Left lobe of liver (tissue), 2 donors: ENCODE measurements around the gene LAMA4. TPM values are rescaled to one million over a fixed set of nuclear protein-coding genes. Genes with fewer than 3 reads are reported as not detected.
A peak's percentile ranks its signal among the peaks of the same experiment; 100 is the strongest.
"Not testable (repeated sequence)": the region's sequence is repeated elsewhere in the genome, so short reads cannot be mapped to it uniquely, and the experiment has no call there.

Source experiments
- ATAC-seq: fragments of 200-7000 bp; cut with Tn5 transposase; one replicate; pipeline ENCODE4 v1.9.1; 2020; ENCODE audit warnings: mild to moderate bottlenecking, moderate library complexity
- DNase-seq: peaks from one replicate; pipeline ENCODE4 v3.0.0-alpha.2; 2020; ENCODE audit warnings: low spot score
- total RNA-seq: library from RNA; stranded (reverse); gene quantifications from one replicate; pipeline ENCODE4 v1.2.1, GENCODE V29; 2021
- donor health status: DM: no; HTN: no; CAD: no; lungs with moderate emphysema.
- donor health status: DM: no; HTN: yes; CAD: no.

The LAMA4 gene
- total RNA-seq, 1 donor from 2014 or later, result 2.8 TPM

DNA sequence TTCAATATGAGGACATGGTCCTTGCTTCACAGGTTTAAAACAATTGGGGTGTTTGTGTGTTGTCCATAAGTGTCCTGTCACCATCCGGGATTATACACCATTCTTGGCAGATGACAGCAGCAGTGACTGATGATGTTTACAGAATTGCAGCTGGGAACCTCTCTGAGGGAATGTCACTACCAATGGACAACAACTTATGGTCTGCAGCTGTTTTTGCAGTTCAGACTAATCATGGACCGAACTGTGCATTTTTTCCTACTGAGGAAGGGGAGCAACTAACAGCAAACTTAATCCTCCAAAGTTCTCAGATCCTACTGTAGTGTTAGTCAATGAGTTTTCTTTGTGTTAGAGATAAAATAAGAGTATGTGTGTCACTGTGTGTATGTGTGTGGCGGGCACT lies 140.9 kb downstream of the LAMA4 start:
- peak; percentile 27 for ATAC-seq
- DNase-seq, result no peak

DNA sequence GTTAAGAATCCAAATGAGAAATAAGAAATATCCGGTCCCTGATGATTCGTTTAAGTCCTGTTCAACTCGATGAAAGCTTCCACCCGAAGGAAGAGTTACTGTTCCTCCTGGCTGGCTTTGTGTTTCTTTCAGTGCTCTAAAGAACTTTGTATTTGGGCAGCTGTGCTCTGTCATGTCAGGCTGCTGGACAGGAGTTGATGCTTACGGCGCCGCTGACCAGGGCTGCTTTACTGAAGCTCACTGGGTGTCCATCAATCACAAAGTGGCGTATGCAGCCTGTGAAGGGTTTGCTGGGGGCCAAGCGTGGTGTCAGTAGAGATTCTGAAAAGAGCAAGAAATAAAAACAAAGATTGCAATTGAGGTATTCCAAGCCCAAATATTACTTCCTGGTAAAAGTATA lies 145.1 kb downstream of the LAMA4 start:
- no peak for ATAC-seq
- DNase-seq, result no peak

DNA sequence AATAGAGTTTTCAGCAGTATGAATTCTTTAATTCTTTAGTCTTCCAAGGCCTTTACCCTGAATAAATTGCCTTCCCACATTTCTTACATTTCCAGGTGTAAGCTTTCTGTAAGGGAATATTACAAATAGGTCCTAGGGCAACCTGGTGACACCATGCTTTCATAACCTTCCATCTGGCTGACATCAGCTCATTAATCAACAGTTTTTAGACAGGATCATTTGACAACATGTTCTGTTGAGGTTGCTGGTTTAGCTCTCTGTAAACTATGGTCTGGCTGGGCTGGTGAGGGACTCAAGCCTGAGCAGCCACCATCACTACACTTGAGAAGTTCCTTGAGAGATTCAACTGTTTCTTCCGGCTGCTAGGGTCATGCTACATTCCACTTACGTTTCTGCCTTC lies 147.8 kb downstream of the LAMA4 start:
- no peak for DNase-seq
- no peak for ATAC-seq

DNA sequence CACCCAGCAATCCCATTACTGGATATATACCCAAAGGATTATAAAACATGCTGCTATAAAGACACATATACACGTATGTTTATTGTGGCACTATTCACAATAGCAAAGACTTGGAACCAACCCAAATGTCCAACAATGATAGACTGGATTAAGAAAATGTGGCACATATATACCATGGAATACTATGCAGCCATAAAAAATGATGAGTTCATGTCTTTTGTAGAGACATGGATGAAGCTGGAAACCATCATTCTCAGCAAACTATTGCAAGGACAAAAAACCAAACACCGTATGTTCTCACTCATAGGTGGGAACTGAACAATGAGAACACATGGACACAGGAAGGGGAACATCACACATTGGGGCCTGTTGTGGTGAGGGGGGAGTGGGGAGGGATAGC lies 148.3 kb downstream of the LAMA4 start:
- DNase-seq, ATAC-seq: not testable (repeated sequence)

DNA sequence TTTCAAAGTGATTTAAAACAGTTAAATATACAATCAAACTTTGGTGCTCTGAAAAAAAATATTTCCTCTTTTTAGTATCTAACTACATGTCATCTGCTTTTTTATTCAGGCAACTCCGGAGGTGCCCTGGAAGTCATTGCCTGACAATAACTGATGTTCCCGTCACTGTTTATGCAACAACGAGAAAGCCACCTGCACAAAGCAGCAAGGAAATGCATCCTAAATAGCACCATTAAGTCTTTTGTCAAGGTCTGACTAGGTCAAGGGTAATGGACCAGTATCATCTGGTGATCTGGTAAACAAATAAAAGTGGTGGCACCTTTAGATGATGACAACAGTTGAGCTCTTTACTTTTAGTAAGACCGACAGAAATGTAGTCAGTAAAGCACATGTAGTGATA lies 153.8 kb downstream of the LAMA4 start:
- no peak for ATAC-seq

DNA sequence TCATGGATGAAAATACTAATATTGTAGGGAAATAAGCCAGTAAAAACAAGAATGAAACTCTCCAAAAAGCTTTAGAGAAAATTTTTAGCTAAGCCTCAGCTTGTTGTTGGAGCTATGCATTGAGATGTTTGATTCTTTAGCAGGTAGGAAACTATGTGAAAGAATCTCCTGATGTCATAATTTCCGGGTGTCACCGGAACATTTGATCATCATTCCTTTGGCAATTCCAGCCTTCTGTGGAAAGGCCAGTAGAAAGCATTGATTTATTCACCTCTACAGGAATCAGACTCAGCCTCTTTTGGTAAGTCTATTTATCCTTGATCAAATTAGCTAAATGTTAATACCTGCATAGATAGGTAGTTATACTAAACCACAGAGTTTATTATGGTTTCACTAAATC lies 157.5 kb downstream of the LAMA4 start:
- DNase-seq, result no peak
- no peak for ATAC-seq

More for the DNA sequence above, 153.8 kb downstream of the LAMA4 start:
- no peak for DNase-seq

DNA sequence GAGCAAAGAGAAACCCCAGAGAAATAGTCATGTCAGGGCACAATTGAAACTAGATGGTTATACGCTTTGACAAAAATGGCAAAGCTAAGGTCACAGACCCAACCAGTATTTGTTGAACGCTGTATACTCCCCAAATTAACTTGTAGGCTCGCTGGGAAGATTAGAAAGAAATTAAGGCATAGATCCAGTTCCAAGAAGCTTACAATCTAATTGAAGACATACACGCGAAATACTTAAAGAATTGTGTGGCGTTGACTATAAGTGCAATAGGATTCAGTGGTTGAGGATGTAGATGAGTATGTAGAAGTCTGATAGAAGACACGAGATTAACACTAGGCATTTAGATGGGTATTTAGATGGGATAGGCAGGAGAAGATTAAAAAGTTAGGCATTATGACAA lies 166.5 kb downstream of the LAMA4 start:
- DNase-seq, result no peak
- ATAC-seq, result no peak

DNA sequence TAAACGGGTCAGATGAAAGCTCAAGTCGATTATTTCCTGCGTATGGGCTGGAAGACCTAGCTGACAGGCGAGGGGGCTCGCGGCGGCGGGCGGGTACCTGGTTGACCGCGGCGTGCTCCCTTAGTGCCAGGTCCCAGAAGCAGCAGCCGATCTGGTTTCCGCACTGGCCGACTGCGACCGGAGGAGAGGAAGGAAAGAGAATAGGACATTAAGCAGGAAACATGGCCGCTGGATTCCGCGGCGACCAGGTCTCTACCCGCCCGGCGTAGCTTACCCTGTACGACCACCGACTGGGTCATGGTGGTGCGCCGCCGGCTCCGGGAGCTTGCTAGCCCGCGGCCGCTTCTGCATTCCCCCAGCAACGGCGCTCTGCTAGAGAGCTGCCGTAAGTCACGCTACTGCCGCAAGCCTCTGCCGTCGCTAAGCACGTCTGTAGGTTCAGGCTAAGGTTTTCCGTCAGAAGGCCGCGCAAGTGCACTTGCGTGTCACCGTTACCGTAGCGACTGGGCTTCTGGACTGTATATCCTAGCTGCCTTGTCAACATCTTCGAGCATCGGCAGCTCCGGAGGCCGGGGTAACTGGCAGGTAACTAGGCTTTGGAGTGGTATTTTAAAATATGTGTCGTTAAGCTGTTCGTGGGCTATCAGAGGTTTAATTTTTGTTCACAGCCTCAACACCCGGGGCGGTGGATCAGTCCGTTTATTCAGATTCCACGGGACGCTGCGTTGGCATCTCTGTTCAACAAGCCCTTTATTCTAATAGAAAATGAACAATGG lies 167.0 kb downstream of the LAMA4 start, which contains the start of the genes FAM229B and TUBE1:
TSS of gene FAM229B (plus strand) at position 456 of the 776 bp plus-strand sequence. CDS start 11,693 bp downstream, outside the sequence.
TSS of gene TUBE1 (minus strand) at position 347 of the 776 bp plus-strand sequence. CDS start at position 299, 48 bp downstream.
- ATAC-seq (peak; percentile 94), DNase-seq (peak; percentile 95)

DNA sequence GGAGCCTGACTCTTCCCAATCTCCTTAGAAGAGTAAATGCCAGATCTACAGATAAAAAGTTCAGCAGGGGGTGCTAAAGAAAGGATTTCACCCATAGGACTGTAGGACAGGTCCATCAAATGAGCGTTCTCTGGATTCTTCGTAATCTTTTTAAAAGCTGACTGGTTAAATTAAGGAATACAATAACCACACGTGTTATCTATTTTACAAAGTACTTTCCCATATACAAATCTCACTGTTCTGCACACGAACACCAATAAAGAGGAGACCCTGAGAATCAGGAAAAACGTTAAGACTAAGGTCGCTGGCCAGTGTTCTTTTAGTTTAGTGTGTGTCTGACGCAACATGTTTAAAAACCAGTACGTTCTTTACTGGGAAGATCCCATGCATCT lies 167.6 kb downstream of the LAMA4 start:
- ATAC-seq (peak; percentile 57), DNase-seq (no peak)

DNA sequence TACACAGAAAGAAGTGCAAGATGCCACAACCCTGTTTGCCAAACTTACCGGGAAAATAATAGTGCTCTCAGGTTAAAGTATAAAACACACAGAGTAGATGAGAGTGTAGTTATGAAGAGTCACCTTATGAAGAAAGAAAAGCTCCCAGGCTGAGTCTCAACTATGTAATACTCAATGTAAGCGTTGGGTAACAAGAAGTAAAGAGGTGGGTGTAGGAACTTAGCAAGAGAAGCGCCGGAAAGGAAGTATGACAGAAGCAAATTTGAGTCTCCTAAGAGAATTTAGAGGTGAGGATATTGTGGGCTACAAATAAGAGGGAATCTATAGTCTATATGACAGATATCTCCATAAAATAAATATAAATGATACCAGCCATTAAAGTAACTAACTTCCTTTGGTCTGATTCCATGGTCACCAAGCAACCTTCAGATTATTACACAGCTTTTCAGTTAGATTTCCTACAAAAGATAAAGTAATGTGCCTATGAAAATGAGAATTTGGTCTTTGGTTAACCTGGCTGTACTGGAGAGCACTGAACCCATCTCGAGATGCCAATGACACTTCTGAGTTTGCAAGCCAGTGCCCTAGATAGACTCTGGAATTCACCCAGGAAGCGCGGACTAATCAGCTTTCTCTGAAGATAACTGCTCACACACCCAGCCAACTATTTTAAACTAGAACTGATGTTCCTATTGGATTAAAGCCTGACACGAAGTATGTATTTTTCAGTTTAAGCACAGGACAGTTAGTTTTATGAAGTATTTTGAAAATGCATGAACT lies 168.9 kb downstream of the LAMA4 start:
- peak; percentile 69 for ATAC-seq

DNA sequence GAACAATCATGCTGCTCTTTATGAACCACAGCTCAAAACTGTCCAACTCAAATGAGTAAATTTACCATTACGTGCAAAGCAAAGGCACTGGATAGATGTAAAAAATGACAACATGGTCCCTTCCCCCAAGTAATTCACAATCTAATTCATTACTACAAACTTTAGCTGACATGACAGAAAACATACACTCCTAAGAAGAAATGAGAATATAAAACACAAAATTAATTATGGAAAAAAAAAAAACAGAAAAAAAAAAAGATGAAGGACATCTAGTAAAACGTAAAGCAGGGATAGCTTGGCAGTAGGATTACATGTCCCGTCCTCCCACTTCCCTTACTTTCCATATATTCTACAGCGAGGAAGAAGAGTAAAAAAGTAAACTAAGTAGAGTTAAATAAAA lies 172.8 kb downstream of the LAMA4 start:
- ATAC-seq, result no peak

More for the DNA sequence above, 168.9 kb downstream of the LAMA4 start:
- DNase-seq, result peak; percentile 84

DNA sequence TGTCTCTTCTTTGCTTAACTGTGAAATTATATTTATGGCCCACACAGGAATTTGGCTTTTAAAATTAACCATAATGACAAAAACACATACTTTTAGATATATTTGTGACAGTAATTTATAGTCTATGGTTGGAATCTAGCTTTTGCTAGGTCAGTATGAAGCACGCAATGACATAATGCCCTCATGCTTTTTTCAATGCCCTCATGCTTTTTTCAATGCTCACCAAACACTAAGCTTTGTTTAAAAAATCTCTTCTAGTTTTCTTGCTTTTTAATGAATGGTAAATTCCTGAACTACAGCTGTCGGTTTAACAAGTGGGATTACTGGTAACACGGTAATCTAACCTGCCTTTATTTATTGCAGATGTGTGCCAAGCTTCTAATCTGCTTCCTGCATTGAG lies 187.8 kb downstream of the LAMA4 start:
- ATAC-seq, result no peak
- DNase-seq, result no peak

More for the DNA sequence above, 172.8 kb downstream of the LAMA4 start:
- no peak for DNase-seq

DNA sequence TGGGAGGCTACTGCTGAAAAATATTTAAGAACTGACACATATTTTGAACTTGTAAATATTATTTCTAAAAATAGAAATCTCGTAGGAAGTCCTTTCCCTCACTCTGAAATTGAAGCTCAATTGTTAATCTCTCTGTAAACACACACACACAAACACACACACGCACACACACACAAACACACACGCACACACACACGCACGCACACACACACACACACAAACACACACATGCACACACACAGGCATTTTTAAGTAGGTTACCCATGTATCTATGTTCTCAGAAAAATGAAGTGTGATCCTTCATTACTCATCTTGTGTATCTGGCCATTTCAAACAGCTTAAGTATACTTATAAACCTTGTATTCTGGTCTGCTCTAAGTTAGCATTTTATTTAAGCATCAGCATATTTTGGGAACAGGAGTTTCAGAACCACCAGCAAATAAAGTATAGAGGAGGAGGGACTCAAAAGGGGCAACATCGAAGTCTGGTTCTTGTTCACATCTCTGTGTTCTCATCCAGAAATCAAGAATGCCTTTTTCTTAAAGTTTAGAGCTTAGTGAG lies 188.9 kb downstream of the LAMA4 start:
- ATAC-seq (no peak), DNase-seq (no peak)

DNA sequence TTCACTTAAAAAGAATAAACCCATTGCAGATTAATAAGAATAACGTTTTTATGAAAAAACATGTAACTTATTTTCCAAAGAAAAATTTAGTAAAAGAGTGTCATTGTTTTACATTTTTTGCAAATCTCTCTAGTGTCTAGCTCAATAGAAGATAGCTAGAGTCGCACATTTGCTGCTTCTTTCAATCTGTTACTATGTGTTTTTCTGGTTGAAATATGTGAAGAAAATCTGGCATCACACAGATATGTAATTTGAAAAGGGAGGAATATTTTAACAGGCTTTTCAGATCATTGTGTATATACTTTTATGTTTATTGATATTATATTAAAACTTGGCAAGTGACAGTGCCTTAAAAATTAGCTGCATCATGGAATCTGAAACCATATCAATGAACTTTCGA lies 191.4 kb downstream of the LAMA4 start:
- DNase-seq (no peak), ATAC-seq (no peak)

DNA sequence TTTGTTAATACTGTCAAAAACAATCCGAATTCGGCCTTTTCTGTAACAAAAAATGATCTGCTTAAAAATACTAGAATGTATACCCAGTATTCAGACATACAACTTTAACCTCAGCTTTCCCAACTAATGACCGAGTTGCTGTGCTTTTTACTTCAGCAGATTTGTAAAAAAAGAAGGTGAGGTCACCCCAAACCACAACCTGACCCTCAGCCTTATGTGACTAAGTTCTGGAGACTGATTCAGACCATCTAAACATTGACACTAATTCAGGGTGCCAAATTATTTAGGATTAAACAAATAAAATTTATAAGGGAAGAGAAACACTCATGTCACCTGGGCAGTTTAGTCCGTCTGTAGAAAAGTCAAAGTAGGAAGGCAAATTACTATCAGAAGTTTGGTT lies 192.8 kb downstream of the LAMA4 start:
- no peak for ATAC-seq
- no peak for DNase-seq

Other genes starting within 250 kb of the LAMA4 start
- gene CCN6, start 200.5 kb downstream of the LAMA4 start, total RNA-seq, result not detected
- 31.9 TPM for gene TUBE1, start 167.1 kb downstream of the LAMA4 start, total RNA-seq
- gene FAM229B, start 167.0 kb downstream of the LAMA4 start, total RNA-seq, result 13.6 TPM
- not detected for gene RFPL4B, start 92.8 kb upstream of the LAMA4 start, total RNA-seq